GM21529 (cell line): Measurements from ENCODE around the gene TMEM38A.
"Not testable (repeated sequence)": the region's sequence is repeated elsewhere in the genome, so short reads cannot be mapped to it uniquely, and the experiment has no call there.

Experiments used
- ATAC-seq: cut with Tn5 transposase; IDR thresholded peaks from one replicate; pipeline ENCODE4 v1.9.1; 2021; ENCODE audit not compliant: unreplicated experiment

Gene TMEM38A

DNA sequence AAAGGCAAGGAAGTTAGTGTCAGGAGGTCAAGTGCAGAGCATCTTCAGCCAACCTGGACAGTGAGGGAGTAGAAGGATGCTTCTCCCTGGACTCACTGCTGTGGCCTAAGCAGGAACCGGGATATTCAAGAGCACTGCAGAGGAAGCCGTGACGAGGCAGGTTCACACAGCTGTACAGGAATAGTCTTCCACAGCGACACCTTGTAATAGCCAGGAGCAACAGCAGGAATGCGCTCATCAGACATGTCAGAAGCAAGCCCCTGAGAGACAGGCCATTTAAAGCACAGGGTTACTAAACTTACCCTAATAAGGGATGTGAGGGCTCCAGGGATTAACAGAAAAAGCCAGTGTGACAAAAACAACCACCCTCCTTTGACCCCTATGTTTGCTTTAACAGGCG, 29.5 kb upstream of the TMEM38A start:
- ATAC-seq: no peak

GRCh38 chr19:16637535-16637934, 23.4 kb upstream of the TMEM38A start:
- no peak for ATAC-seq

DNA sequence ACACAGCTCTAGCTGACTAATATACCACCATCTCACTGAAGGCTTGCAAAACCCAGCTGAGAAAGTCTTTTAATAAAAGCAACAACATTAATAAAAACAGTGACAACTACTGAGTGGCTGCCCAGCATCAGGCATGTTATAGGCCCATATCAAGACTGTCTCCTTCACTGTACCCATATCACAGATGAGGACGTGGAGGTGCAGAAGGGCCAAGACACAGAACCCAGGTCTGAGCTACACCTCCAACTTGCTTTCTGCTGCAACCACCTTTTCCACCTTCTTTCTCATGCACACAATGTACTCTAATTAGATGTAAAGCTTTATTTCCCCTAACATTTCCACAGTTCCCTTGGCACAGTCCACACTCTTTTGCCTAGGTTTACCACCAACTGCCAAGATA, 22.3 kb upstream of the TMEM38A start:
- ATAC-seq: no peak

DNA sequence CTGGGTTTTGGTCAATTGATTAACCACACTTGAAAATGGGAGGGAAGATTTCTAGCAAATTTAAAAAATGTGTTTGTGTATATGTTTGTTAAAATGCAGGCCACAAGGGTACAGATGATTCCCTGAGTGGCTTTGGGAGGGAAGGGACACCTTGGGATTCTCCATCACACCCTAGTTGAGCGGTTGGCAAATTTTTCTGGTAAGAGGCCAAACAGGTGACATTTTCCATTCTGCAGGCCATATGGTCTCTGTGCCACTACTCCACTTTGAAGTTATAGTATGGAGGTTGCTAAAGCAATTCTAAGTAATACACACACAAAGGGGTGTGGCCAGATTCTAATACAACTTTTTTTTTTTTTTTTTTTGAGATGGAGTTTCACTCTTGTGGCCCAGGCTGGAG, 20.0 kb upstream of the TMEM38A start:
- no peak for ATAC-seq

DNA sequence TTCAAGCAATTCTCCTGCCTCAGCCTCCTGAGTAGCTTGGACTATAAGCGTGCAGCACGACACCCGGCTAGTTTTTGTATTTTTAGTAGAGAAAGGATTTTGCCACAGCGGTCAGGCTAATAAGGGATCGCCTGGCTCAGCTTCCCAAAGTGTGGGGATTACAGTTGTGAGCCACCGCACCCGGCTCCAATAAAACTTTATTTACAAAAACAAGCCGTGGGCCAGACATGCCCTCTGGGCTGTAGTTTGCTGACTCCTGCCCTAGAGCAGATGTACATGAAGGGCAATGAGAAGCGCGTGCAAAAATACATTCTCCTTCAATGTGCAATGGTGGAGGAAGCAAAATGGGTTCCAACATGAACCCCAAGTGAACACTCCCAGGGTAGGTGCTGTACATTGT, 19.2 kb upstream of the TMEM38A start:
- no peak for ATAC-seq

GRCh38 chr19:16645140-16645539, 15.8 kb upstream of the TMEM38A start:
- ATAC-seq: no peak

- ATAC-seq: no peak
These were observed 11.2 kb upstream of the TMEM38A start for GRCh38 chr19:16649734-16650133.

DNA sequence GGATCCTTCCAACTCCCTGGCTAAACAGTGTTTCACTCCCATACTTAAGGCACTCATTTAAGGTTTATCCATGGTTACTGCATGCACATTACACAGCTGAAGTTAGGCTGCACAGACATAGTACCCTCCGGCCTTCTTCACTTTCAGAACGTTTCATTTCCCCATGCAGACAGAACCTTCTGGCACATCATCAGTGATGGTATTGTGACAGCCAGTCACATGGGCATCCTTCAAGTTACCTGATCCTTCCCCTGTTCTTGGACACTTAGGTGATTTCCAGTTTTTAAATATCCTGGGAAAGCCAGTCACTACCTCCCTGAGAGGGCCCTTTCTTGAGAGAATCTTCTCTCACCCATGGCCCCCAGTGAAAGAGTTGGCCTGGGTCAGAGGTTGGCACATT, 10.1 kb upstream of the TMEM38A start:
- ATAC-seq: no peak

GRCh38 chr19:16651421-16652188, 9.3 kb upstream of the TMEM38A start:
- ATAC-seq: not testable (repeated sequence)

DNA sequence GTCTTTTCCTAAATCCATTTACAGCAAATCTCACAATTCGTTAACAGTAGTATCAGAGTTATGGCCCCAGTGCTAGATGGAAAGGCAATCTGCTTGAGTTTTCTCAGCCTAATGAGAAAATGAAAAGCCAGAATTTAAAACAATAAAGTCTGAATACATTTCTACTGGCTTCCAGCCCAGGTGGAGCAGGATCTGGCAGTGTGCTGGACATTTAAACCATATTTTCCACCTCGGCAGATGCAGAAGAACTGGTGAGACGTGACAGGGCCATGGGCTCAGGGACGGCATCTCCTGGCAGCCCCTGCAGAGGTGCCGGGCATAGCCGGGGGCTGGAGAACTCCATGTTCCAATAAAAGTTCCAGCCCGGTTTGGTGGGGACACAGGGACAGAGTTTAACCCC, 8.1 kb upstream of the TMEM38A start:
- no peak for ATAC-seq

- ATAC-seq: no peak
These were observed 6.8 kb upstream of the TMEM38A start for GRCh38 chr19:16654140-16654539.

GRCh38 chr19:16654627-16655026, 6.3 kb upstream of the TMEM38A start:
- ATAC-seq: no peak

GRCh38 chr19:16655727-16656126, 5.2 kb upstream of the TMEM38A start:
- ATAC-seq: no peak

- no peak for ATAC-seq
These were observed 3.6 kb upstream of the TMEM38A start for GRCh38 chr19:16657384-16657783.

- no peak for ATAC-seq
These were observed 1.5 kb upstream of the TMEM38A start for GRCh38 chr19:16659464-16659831.

DNA sequence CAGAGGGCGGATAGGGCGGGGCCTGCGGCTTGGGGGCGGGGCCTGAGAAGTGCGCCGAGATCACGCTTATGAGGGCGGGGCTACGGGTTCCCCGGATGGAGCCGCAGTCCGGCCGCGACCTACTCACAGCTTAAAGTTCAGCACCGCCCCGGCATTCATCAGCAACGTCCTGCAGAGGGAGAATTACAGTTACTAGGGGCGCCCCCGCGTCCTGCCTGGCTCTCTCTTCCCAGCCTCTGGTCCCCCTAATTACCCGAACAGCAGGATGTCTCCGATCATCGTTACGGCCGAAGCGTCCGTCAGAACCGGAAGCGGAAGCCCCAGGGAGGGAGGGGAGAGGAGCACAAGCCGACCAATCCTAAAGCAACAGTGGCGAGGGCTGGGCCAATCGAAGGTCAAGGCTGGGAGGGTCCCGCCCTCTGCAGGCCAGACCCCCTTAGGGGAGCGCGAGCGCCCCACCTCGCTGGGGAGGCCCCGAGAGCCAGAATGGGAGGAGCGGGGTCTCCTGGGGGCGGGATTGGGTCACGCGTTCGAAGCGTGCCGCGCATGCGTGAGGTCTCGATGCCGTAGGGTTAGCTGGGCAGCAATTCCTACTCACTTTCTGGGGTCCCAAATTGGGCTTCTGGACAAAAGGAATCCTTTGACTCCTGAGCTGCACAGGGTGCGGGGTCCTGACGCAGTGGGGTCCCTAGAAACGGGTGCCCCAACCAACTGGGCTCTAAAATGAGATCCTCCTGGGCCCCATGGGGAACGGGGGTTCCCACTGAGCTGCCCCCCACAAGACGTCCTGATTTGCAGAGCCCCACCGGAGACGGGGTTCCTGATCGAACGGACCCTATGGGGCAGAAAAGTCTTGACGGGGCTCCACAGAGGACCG, 869 bp upstream of the TMEM38A start, which contains the start of gene SMIM7:
Gene SMIM7, minus strand, starts transcription at position 313 of the 877 bp plus-strand sequence. Its CDS starts 34 bp downstream, at position 279.
- peak; percentile 82 for ATAC-seq

DNA sequence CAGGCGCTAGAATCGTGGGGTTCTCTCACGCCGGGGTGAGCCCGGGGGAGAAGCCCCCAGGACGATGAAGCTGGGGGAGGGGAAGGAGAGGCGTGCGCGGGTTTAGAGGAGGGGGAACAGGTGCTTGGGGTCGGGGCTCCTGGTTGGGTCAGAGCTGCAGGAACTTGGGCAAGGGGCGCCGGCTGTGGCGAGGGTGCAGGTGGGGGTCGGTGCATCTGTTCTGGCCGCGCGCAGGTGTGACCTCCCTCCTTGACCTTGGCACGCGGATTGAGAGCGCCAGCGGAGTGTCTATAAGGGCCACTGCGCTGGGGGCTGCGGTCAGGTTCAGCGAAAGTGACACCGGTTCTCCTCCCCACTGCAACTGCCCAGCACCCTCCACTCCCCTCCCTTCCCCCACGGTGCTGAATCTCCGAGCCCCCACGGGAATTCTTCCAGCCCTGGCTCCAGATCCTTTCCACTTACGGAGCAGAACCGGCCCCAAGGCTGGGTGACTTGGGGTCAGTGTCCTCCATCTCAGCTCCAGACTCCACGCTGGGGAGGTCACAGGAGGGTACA, 618 bp downstream of the TMEM38A start:
- ATAC-seq: no peak

- no peak for ATAC-seq
These were observed 7.2 kb downstream of the TMEM38A start for GRCh38 chr19:16668176-16668575.

- not testable (repeated sequence) for ATAC-seq
These were observed 7.8 kb downstream of the TMEM38A start for GRCh38 chr19:16668702-16669101.

GRCh38 chr19:16670291-16670690, 9.4 kb downstream of the TMEM38A start:
- ATAC-seq: no peak

- ATAC-seq: no peak
These were observed 10.8 kb downstream of the TMEM38A start for GRCh38 chr19:16671652-16672274.
